Astrocyte (in vitro differentiated cells and primary cell): Measurements from ENCODE around the gene KDM4B.

Experiments
- CTCF ChIP-seq: IDR thresholded peaks from 2 replicates; pipeline ENCODE4 v1.5.1; 2011; ENCODE audit warnings: low read depth, mild to moderate bottlenecking, inconsistent platforms, low read length, moderate library complexity; ENCODE audit not compliant: insufficient read depth
- EZH2 ChIP-seq: IDR thresholded peaks from 2 replicates; pipeline ENCODE4 v1.6.1; 2012; ENCODE audit warnings: mild to moderate bottlenecking, low read length, inconsistent platforms; ENCODE audit not compliant: insufficient read depth

- TF ChIP-seq EZH2 (no peak), CTCF (no peak)
These were observed 33.2 kb downstream of the KDM4B start for GRCh38 chr19:5002143-5002542.
